ENCODE data around the gene CGNL1.

Gene CGNL1

GRCh38 chr15:57586661-57587424 is 210.5 kb downstream of the CGNL1 start:
- H3K27ac ChIP-seq (ENCODE audit: low read depth, low read length, poor library complexity, severe bottlenecking), result no peak overlapping the region
- TF ChIP-seq, protein P1, sequence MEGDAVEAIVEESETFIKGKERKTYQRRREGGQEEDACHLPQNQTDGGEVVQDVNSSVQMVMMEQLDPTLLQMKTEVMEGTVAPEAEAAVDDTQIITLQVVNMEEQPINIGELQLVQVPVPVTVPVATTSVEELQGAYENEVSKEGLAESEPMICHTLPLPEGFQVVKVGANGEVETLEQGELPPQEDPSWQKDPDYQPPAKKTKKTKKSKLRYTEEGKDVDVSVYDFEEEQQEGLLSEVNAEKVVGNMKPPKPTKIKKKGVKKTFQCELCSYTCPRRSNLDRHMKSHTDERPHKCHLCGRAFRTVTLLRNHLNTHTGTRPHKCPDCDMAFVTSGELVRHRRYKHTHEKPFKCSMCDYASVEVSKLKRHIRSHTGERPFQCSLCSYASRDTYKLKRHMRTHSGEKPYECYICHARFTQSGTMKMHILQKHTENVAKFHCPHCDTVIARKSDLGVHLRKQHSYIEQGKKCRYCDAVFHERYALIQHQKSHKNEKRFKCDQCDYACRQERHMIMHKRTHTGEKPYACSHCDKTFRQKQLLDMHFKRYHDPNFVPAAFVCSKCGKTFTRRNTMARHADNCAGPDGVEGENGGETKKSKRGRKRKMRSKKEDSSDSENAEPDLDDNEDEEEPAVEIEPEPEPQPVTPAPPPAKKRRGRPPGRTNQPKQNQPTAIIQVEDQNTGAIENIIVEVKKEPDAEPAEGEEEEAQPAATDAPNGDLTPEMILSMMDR (IDR thresholded peaks at IDR 0.05; ENCODE audit: low read length), result no peak
- no peak for TF ChIP-seq EZH2 (IDR thresholded peaks at IDR 0.05; ENCODE audit: borderline replicate concordance, low read length)
- H3K4me3 ChIP-seq (ENCODE audit: low read depth, low read length, poor library complexity, severe bottlenecking), result no peak overlapping the region
- no peak overlapping the region for H3K4me2 ChIP-seq (ENCODE audit: low read length)
- no peaks in the 10 kb centered on the region for H3K9me3 ChIP-seq (ENCODE audit: low read length)
- H2AFZ ChIP-seq (ENCODE audit: low read length), result no peak overlapping the region
- H3K27me3 ChIP-seq (ENCODE audit: insufficient read depth, low read length), result no peaks in the 10 kb centered on the region
- H3F3A ChIP-seq (ENCODE audit: insufficient read depth, low read length), result no peaks in the 10 kb centered on the region
- no peak overlapping the region for H3K9ac ChIP-seq (ENCODE audit: low read length)
- H3K36me3 ChIP-seq (ENCODE audit: insufficient read depth, low read length), result no peaks in the 10 kb centered on the region
- H3K79me2 ChIP-seq (ENCODE audit: insufficient read depth, low read length), result no peaks in the 10 kb centered on the region
- H4K20me1 ChIP-seq (ENCODE audit: insufficient read depth, low read length), result no peaks in the 10 kb centered on the region
- no peaks in the 10 kb centered on the region for H3K9me2 ChIP-seq (ENCODE audit: low read depth, low read length)
- H3K4me1 ChIP-seq (ENCODE audit: insufficient read depth, low read length, severe bottlenecking), result no peaks in the 10 kb centered on the region

DNA sequence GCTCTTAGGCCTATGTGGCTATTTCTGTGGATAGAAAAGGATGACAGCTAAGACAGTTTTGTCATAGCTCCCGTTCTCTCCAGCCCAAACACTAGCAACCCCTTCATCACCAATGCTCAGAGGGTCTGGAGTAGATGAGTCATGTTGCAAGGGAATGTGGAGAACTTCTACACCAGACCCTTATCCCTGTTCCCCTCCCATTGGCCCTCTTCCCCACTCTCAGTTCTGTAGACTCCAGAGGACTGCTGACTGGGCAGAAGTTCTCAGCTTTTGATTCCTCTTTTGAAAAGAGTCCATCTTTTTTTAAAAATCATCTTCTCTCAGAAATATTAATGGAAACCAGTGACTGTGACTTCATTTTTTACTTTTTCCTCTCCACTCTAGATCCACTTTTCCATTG is 213.0 kb downstream of the CGNL1 start:
- Histone ChIP-seq H2AFZ (ENCODE audit: low read length) (no peak overlapping the region), H3F3A (ENCODE audit: insufficient read depth, low read length) (no peaks in the 10 kb centered on the region), H3K9me2 (ENCODE audit: low read depth, low read length) (no peaks in the 10 kb centered on the region), H3K4me3 (ENCODE audit: low read depth, low read length, poor library complexity, severe bottlenecking) (no peak overlapping the region), H3K4me2 (ENCODE audit: low read length) (no peak overlapping the region), H3K27me3 (ENCODE audit: insufficient read depth, low read length) (no peaks in the 10 kb centered on the region), H3K36me3 (ENCODE audit: insufficient read depth, low read length) (no peaks in the 10 kb centered on the region), H4K20me1 (ENCODE audit: insufficient read depth, low read length) (no peaks in the 10 kb centered on the region), H3K9me3 (ENCODE audit: low read length) (no peaks in the 10 kb centered on the region), H3K9ac (ENCODE audit: low read length) (no peak overlapping the region), H3K27ac (ENCODE audit: low read depth, low read length, poor library complexity, severe bottlenecking) (no peak overlapping the region), H3K4me1 (ENCODE audit: insufficient read depth, low read length, severe bottlenecking) (no peaks in the 10 kb centered on the region), H3K79me2 (ENCODE audit: insufficient read depth, low read length) (no peaks in the 10 kb centered on the region)
- TF ChIP-seq, protein P1 (IDR thresholded peaks at IDR 0.05; ENCODE audit: low read length), result no peak
- TF ChIP-seq EZH2 (IDR thresholded peaks at IDR 0.05; ENCODE audit: borderline replicate concordance, low read length), result no peak

- H3K9me2 ChIP-seq (ENCODE audit: low read depth, low read length), result no peaks in the 10 kb centered on the region
- H4K20me1 ChIP-seq (ENCODE audit: insufficient read depth, low read length), result no peaks in the 10 kb centered on the region
- H3K4me3 ChIP-seq (ENCODE audit: low read depth, low read length, poor library complexity, severe bottlenecking), result no peak overlapping the region
- no peak overlapping the region for H3K27ac ChIP-seq (ENCODE audit: low read depth, low read length, poor library complexity, severe bottlenecking)
- H3K36me3 ChIP-seq (ENCODE audit: insufficient read depth, low read length), result no peaks in the 10 kb centered on the region
- TF ChIP-seq, protein P1 (IDR thresholded peaks at IDR 0.05; ENCODE audit: low read length), result no peak
- no peak for TF ChIP-seq EZH2 (IDR thresholded peaks at IDR 0.05; ENCODE audit: borderline replicate concordance, low read length)
- no peak overlapping the region for H3K4me2 ChIP-seq (ENCODE audit: low read length)
- no peaks in the 10 kb centered on the region for H3K79me2 ChIP-seq (ENCODE audit: insufficient read depth, low read length)
- H3F3A ChIP-seq (ENCODE audit: insufficient read depth, low read length), result no peaks in the 10 kb centered on the region
- no peaks in the 10 kb centered on the region for H3K27me3 ChIP-seq (ENCODE audit: insufficient read depth, low read length)
- H3K4me1 ChIP-seq (ENCODE audit: insufficient read depth, low read length, severe bottlenecking), result no peaks in the 10 kb centered on the region
- H3K9ac ChIP-seq (ENCODE audit: low read length), result no peak overlapping the region
- H2AFZ ChIP-seq (ENCODE audit: low read length), result no peak overlapping the region
- H3K9me3 ChIP-seq (ENCODE audit: low read length), result no peaks in the 10 kb centered on the region
These were observed 213.4 kb downstream of the CGNL1 start for GRCh38 chr15:57589754-57590153.
